Right renal cortex interstitium (tissue), 3 donors: ENCODE data around the gene MYH11. TPM values are rescaled to one million over a fixed set of nuclear protein-coding genes. Genes with fewer than 3 reads are reported as not detected.
A peak's percentile ranks its signal among the peaks of the same experiment; 100 is the strongest.

Source experiments
- DNase-seq, 3 donors: peaks; one replicate each; pipeline ENCODE4 v3.0.0-alpha.2; 2013; ENCODE audit warnings: low read depth in 3 of 3, low spot score in 2 of 3
- polyA plus RNA-seq, 3 donors: library from polyadenylated mRNA; unstranded; fragments of 120-200 nt; gene quantifications; one replicate each; pipeline ENCODE4 v1.2.1, GENCODE V29; 2013; ENCODE audit not compliant: insufficient read length in 3 of 3

The MYH11 gene
- polyA plus RNA-seq, 3 donors: 10.2 to 13.5 (median 11.1) TPM

GRCh38 chr16:15779664-15780351 is 77.0 kb downstream of the MYH11 start:
- DNase-seq: no peak

GRCh38 chr16:15778999-15779614 is 77.7 kb downstream of the MYH11 start:
- no peak for DNase-seq

DNA sequence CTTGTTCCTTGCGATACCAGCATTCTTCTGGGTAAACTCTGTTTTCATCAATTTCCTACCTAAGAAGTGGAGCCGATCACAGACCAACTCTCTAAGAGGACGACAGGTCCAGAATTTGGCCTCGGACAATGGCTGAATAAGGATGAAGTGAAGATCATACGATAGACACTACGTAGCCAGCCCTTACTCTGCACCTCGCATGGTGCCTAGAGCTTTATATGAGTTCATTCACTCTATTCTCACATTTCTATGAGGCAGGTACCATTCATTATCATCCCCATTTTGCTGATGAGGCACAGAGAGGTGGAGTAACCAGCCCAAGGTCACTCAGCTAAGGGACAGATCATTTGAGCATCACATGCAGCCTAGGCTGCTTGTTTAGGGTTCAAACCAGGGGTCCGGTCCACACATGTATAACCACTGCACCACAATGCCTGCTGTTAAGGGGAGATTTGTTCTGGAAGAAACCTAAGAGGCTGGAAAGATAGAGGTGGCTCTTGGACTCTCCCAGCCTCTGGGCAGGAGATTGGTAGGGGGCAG is 78.6 kb downstream of the MYH11 start:
- DNase-seq: no peak

DNA sequence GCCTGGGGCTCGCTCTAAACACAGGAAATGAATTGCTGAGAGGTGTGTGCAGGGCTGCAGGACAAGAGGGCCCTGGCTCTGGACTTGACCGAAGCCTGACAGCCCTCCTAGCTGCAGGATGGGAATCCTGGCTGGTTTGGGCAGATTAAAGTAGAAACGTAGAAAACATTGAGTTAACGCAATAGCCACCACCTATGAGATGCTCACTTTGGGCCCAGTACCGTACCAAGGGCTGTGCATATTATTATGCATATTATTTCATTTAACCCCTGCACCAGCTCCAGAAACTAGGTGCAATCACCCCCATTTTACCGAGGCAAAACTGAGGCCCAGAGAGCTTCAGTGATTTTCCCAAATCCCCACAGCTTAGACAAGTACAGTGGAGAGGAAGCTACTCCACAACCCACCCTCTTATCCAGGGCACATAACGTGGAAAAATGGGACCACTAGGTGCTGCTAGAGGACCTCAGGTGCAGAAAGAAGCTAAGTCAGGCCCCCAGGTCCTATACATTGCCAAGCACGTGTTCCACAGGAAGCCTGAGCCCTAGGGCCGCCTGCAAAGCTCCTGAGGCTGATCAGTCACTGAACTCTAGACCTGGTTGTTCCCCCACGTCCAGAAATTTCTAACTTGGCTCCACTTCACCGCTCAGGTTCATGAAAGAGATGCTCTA is 79.2 kb downstream of the MYH11 start:
- DNase-seq: no peak

- DNase-seq: no peak
Measured at GRCh38 chr16:15776572-15776971, 80.3 kb downstream of the MYH11 start.

GRCh38 chr16:15775663-15776304 is 81.0 kb downstream of the MYH11 start:
- DNase-seq: no peak

DNA sequence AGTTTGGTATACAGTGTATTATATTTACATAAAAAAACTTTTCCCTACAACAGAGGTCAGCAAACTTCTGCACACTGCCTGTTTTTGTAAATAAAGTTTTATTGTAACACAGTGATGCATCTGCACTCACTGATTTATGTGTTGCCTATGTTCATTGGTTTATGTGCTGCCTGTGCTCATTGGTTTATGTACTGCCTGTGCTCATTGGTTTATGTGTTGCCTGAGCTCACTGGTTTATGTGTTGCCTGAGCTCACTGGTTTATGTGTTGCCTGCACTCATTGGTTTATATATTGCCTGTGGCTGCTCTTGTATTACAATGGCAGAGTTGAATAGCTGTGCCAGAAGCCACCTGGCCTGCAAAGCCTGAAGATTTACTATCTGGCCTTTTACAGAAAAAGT is 81.6 kb downstream of the MYH11 start:
- DNase-seq: no peak

- DNase-seq: no peak
Measured at GRCh38 chr16:15773968-15774367, 82.9 kb downstream of the MYH11 start.

DNA sequence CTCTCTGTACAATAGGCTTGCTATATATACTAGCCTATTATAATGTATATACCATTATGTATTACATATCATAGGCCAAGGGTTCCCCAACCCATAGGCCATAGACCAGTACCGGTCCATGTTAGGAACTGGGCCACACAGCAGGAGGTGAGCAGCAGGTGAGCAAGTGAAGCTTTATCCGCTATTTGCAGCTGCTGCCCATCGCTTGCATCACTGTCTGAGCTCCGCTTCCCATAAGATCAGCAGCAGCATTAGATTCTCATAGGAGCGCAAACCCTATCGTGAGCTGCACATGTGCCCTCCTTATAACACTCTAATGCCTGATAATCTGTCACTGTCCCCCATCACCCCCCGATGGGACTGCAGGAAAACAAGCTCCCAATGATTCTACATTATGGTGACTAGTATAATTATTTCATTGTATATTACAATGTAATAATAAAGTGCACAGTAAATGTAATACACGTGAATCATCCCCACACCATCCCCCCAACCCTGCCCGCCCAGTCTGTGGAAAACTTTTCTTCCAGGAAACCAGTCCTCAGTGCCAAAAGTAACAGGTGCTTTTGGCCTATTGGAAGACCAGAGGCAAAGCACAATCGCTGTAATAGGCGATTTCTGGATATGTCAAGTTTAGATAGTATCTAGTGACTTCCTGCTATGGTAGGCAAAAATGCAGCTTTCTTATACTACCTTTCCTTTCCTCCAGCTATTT is 84.1 kb downstream of the MYH11 start:
- no peak for DNase-seq

DNA sequence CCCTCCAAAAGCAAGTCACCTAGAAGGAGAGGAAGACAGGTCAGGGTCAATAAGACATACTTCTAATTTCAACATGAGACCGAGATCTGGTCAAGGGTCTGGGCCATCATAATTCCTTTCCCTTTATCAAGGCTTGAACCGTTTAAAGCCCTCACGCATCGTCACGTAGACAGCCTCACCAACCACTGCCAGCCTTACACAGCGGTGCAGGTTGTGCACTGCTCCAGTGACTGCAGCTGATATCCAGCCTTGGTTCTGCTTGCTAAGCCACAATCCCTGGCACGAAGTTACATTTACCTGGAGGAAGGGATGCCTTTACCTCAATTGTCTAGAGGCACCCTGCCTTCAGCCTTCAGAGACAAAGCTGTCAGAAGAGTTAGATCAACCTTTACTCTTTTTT is 85.1 kb downstream of the MYH11 start:
- no peak for DNase-seq

DNA sequence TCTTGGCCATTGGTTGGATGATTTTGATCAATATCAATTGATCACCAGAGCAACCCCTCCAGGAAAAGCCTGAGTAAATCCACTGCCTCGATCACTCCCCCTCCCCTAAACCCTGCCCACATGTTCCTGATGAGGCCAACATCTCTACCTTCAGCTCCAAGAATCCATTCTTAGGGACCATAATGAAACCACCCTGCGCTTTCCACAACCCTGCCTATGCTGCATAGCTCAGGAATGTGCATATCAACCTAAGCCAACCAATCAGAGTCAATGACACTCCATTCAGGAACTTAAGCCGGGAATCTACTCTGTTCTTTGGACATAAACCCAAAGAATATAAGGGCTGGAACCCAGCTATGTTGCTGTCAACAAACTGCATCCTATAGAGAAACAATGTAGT is 86.3 kb downstream of the MYH11 start:
- no peak for DNase-seq

- DNase-seq: no peak
Measured at GRCh38 chr16:15770107-15770506, 86.7 kb downstream of the MYH11 start.

DNA sequence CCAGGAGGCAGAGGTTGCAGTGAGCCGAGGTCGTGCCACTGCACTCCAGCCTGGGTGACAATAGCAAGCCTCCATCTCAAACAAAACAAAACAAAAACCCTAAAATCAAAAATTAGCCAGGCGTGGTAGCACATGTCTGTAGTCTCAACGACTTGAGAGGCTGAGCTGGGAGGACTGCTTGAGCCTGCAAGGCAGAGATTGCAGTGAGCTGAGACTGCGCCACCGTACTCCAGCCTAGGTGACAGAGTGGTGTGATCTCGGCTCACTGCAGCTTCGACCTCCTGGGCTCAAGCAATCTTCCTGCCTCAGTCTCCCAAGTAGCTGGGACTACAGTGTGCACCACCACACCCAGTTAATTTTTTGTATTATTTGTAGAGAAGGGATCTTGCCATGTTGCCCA is 87.6 kb downstream of the MYH11 start:
- DNase-seq: no peak

- DNase-seq: no peak
Measured at GRCh38 chr16:15768201-15768600, 88.6 kb downstream of the MYH11 start.

- DNase-seq: no peak
Measured at GRCh38 chr16:15766918-15767317, 89.9 kb downstream of the MYH11 start.

- DNase-seq: peak in 1 of 3 donors; percentile 29
Measured at GRCh38 chr16:15765880-15766279, 90.9 kb downstream of the MYH11 start.

- no peak for DNase-seq
Measured at GRCh38 chr16:15765116-15765515, 91.7 kb downstream of the MYH11 start.

- no peak for DNase-seq
Measured at GRCh38 chr16:15764112-15764511, 92.7 kb downstream of the MYH11 start.

DNA sequence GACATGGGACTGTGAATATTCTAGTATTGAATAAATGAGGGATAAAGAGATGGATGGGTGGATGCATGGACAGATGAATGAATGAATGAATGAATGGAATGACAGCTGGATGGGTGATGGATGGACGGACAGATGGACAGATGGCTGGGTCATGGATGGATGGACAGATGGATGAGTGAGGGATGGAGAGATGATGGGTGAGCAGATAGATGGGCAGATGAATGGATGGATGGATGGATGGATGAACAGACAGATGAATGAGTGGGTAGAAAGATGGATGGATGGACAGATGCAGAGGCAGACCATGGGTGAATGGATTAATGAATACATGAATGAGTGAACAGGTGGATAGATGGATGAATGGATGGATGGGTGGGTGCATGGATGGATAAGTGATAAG is 96.7 kb downstream of the MYH11 start:
- DNase-seq: no peak

- DNase-seq: no peak
Measured at GRCh38 chr16:15759070-15759469, 97.8 kb downstream of the MYH11 start.
